Panc1 (cell line): ENCODE data around the gene SPATA13. TPM values are rescaled to one million over a fixed set of nuclear protein-coding genes. Genes with fewer than 3 reads are reported as not detected.

ENCODE experiments used
- ATAC-seq: fragments of 200-7000 bp; cut with Tn5 transposase; 2 replicates; pipeline ENCODE4 v1.9.1; 2020; ENCODE audit warnings: mild to moderate bottlenecking, moderate library complexity
- BruUV-seq: library from RNA; stranded (reverse); fragments of 400-500 nt; replicated peaks from 2 replicates; lab custom pipeline; 2021; lab: Mats Ljungman, UMichigan
- CTCF ChIA-PET: fragments of 300-600 bp; sonication (Branson Sonifier 250); formaldehyde crosslinking; loops from one replicate; lab custom pipeline; 2022; ENCODE audit warnings: antibody characterized with exemption; lab: Charles Lee
- POLR2A ChIA-PET: fragments of 300-600 bp; sonication (Branson Sonifier 250); formaldehyde crosslinking; loops from one replicate; lab custom pipeline; 2022; ENCODE audit warnings: antibody characterized with exemption; lab: Charles Lee
- DNase-seq: peaks from one replicate; pipeline ENCODE4 v3.0.0-alpha.2; 2010; ENCODE audit warnings: low read depth, low spot score
- H3K27ac ChIP-seq: 2 replicates; pipeline ENCODE4 v1.5.1; 2011; ENCODE audit warnings: mild to moderate bottlenecking, low read length, inconsistent platforms
- H3K27me3 ChIP-seq: fragments of 200-500 bp; sonication (Bioruptor generic); 2 replicates; pipeline ENCODE4 v1.6.0; 2014; ENCODE audit warnings: low read length, inconsistent platforms; ENCODE audit not compliant: control insufficient read depth, insufficient read depth
- H3K36me3 ChIP-seq: fragments of 200-500 bp; sonication (Bioruptor generic); 2 replicates; pipeline ENCODE4 v1.5.1; 2014; ENCODE audit warnings: inconsistent platforms, mild to moderate bottlenecking, low read length, moderate library complexity; ENCODE audit not compliant: control insufficient read depth, insufficient read depth
- H3K4me1 ChIP-seq: 2 replicates; pipeline ENCODE4 v1.5.1; 2011; ENCODE audit warnings: inconsistent platforms, mild to moderate bottlenecking, low read length, moderate library complexity; ENCODE audit not compliant: control insufficient read depth, insufficient read depth
- H3K4me3 ChIP-seq, 2 experiments: 2 replicates each; pipeline ENCODE4 v1.5.1; 2011 to 2012; ENCODE audit warnings: low read depth in 2 of 2, low read length in 2 of 2, mild to moderate bottlenecking in 2 of 2, inconsistent platforms in 1 of 2, moderate library complexity in 1 of 2
- H3K9me3 ChIP-seq: fragments of 200-500 bp; sonication (Bioruptor generic); 2 replicates; pipeline ENCODE4 v1.5.1; 2014; ENCODE audit warnings: low read depth, mild to moderate bottlenecking, inconsistent platforms, low read length, moderate library complexity; ENCODE audit not compliant: control insufficient read depth, insufficient read depth
- POLR2AphosphoS5 ChIP-seq: IDR thresholded peaks from 2 replicates; pipeline ENCODE4 v1.6.1; 2012; ENCODE audit warnings: mild to moderate bottlenecking, low read depth, low read length, moderate library complexity
- SIN3A ChIP-seq: IDR thresholded peaks from 2 replicates; pipeline ENCODE4 v1.6.1; 2012; ENCODE audit warnings: low read depth, mild to moderate bottlenecking, low read length, moderate library complexity, borderline replicate concordance; ENCODE audit not compliant: insufficient read depth
- TCF7L2 ChIP-seq: IDR thresholded peaks from 2 replicates; pipeline ENCODE4 v1.6.1; 2011; ENCODE audit warnings: mild to moderate bottlenecking, low read depth, low read length, inconsistent platforms
- in situ Hi-C: cut with HindIII; loops from 2 replicates; pipeline ENCODE4 v1.10.0; 2016; ENCODE audit warnings: low sequenced_read_pairs, low pct_unique_long_range_greater_than_20kb
- intact Hi-C: fragments of 100-400 bp; cut with micrococcal nuclease; formaldehyde crosslinking; loops from one replicate; pipeline ENCODE4 v1.10.0; 2022; ENCODE audit not compliant: unreplicated experiment
- total RNA-seq: library from RNA; stranded (reverse); gene quantifications from one replicate; pipeline ENCODE4 v1.2.1, GENCODE V29; 2021; ENCODE audit not compliant: unreplicated experiment
- TF ChIP-seq, protein P1 (sequence below): fragments of 450-650 bp; IDR thresholded peaks from 2 replicates; pipeline ENCODE4 v1.5.1; 2017; ENCODE audit warnings: mild to moderate bottlenecking
- TF ChIP-seq, protein P2 (sequence below), 2 experiments: IDR thresholded peaks; 2 replicates each; pipeline ENCODE4 v1.6.1; 2011 to 2012; ENCODE audit warnings: low read depth in 2 of 2, control low read depth in 1 of 2, low read length in 1 of 2, mild to moderate bottlenecking in 1 of 2, moderate library complexity in 1 of 2; ENCODE audit not compliant: insufficient read depth in 1 of 2

The SPATA13 gene
- total RNA-seq, 1 experiment from 2014 or later, result 7.9 TPM

DNA sequence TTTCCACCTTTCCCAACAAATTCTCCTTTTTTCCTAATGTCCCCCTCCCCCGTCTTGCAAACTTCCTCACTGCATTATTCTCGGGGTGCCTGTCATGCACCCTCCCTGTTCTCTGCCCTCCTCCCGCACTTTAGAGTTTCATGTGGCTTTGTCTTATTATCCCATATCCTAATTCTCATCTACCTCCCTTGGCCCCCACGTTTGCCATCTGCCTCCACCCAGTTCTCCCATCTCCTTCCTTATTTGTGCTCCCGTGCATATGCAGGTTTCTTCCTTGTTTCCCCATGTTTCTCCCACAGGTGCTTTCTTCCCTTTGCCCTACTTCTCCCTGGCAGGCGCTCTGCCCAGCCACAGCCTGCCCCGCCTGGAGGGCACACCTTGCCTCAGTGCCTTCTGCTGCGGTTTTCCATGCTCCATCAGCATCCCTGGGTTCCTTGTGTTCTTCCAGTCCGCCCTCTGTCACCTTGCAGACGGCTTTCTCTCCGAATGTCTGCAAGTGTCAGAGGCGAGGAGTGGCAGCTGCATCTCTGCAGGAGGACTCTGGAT lies 1.5 kb downstream of the SPATA13 start:
- no TSS peak for BruUV-seq
- ATAC-seq (no peak), DNase-seq (no peak)
- peak overlapping the region; percentile 68 to 71 for H3K4me3 ChIP-seq
- peaks cover 4% of the 10 kb centered on the region for H3K4me1 ChIP-seq
- no peaks in the 10 kb centered on the region for H3K36me3 ChIP-seq
- in situ Hi-C loops, result no loop called here
- no peaks in the 10 kb centered on the region for H3K9me3 ChIP-seq
- CTCF ChIA-PET, result no interaction called here
- no peaks in the 10 kb centered on the region for H3K27me3 ChIP-seq
- POLR2A ChIA-PET, result no interaction called here
- H3K27ac ChIP-seq, result no peak overlapping the region
- no peak for TF ChIP-seq POLR2AphosphoS5
- TF ChIP-seq TCF7L2, result no peak
- TF ChIP-seq, protein P1, sequence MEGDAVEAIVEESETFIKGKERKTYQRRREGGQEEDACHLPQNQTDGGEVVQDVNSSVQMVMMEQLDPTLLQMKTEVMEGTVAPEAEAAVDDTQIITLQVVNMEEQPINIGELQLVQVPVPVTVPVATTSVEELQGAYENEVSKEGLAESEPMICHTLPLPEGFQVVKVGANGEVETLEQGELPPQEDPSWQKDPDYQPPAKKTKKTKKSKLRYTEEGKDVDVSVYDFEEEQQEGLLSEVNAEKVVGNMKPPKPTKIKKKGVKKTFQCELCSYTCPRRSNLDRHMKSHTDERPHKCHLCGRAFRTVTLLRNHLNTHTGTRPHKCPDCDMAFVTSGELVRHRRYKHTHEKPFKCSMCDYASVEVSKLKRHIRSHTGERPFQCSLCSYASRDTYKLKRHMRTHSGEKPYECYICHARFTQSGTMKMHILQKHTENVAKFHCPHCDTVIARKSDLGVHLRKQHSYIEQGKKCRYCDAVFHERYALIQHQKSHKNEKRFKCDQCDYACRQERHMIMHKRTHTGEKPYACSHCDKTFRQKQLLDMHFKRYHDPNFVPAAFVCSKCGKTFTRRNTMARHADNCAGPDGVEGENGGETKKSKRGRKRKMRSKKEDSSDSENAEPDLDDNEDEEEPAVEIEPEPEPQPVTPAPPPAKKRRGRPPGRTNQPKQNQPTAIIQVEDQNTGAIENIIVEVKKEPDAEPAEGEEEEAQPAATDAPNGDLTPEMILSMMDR, result no peak
- no peak for TF ChIP-seq SIN3A
- TF ChIP-seq, protein P2, sequence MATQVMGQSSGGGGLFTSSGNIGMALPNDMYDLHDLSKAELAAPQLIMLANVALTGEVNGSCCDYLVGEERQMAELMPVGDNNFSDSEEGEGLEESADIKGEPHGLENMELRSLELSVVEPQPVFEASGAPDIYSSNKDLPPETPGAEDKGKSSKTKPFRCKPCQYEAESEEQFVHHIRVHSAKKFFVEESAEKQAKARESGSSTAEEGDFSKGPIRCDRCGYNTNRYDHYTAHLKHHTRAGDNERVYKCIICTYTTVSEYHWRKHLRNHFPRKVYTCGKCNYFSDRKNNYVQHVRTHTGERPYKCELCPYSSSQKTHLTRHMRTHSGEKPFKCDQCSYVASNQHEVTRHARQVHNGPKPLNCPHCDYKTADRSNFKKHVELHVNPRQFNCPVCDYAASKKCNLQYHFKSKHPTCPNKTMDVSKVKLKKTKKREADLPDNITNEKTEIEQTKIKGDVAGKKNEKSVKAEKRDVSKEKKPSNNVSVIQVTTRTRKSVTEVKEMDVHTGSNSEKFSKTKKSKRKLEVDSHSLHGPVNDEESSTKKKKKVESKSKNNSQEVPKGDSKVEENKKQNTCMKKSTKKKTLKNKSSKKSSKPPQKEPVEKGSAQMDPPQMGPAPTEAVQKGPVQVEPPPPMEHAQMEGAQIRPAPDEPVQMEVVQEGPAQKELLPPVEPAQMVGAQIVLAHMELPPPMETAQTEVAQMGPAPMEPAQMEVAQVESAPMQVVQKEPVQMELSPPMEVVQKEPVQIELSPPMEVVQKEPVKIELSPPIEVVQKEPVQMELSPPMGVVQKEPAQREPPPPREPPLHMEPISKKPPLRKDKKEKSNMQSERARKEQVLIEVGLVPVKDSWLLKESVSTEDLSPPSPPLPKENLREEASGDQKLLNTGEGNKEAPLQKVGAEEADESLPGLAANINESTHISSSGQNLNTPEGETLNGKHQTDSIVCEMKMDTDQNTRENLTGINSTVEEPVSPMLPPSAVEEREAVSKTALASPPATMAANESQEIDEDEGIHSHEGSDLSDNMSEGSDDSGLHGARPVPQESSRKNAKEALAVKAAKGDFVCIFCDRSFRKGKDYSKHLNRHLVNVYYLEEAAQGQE (IDR thresholded peaks at IDR 0.05; ENCODE audit: insufficient read depth in 1 of 2, low read depth in 2 of 2, low read length in 1 of 2), result no peak
- intact Hi-C loops, result no loop called here

DNA sequence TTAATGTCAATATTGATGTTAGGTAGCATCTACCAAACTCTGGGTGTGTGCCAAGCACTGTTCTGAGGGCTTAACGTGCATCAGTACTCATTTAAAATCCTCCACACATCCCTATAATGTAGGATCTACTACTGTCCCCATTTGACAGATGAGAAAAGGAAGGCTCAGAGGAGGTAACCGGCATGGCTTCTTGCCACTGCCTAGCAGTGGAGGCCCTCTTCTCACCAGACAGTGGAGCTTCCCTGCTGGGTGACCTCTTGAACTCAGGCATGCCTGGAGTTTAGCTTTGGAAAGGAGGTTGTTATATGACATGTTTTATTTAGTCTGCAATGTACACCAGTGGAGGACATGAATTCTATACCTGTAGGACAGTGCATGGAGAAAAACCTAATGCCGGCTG lies 2.1 kb downstream of the SPATA13 start:
- no peak overlapping the region for H3K27ac ChIP-seq
- no TSS peak for BruUV-seq

More for the DNA sequence above, 2.1 kb downstream of the SPATA13 start:
- intact Hi-C loops, result no loop called here
- Histone ChIP-seq H3K9me3 (no peaks in the 10 kb centered on the region), H3K4me1 (peaks cover 4% of the 10 kb centered on the region), H3K36me3 (no peaks in the 10 kb centered on the region), H3K4me3 (no peak overlapping the region), H3K27me3 (no peaks in the 10 kb centered on the region)
- CTCF ChIA-PET, result no interaction called here
- TF ChIP-seq, protein P2 (IDR thresholded peaks at IDR 0.05; ENCODE audit: insufficient read depth in 1 of 2, low read depth in 2 of 2, low read length in 1 of 2), result no peak
- no peak for TF ChIP-seq TCF7L2
- DNase-seq (no peak), ATAC-seq (no peak)
- POLR2A ChIA-PET, result interaction anchor here (0.6 kb wide), 1 partner anchor 41 kb away, joined by 5 read pairs; no protein-coding TSS in a partner anchor
- in situ Hi-C loops, result no loop called here
